ENCODE data around the gene BNC2. TPM values are rescaled to one million over a fixed set of nuclear protein-coding genes. Genes with fewer than 3 reads are reported as not detected.

The BNC2 gene
- total RNA-seq, 1 donor from 2014 or later, result 38.0 TPM

DNA sequence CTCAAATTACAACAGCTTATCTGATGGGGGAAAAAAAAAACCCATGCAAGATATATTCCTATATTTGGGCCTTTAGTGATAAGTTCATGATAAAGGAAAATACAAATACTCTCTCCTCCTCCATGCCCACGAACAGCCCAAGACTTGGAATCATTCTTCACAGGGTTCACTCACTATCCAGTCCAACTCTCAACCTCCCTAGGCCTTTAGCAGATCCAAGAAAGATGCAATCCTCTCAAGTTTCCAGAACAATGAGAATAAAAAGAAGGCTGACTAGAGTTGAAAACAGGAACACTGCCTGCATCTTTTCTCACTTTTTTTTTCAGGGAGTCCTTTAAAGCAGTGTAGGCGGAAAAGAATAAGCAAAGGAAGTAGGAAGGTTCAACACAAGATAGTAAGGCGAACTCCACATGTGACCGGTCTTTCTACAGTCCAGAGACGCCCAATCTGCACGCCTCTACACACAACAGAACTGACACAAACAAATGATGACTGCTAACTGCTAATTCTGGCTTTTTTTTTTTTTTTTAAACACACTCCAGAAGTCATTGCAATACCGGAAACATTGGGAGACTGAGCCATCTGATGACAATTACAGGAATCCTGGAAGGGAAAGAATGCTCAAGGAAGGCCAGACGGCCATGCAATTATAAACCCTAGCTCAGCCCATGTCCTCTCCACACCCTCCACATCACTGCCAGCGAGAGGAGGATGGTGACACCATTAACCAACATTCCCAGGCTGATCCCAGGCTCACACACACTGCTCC lies 75.4 kb downstream of the BNC2 start:
- H3K4me1 Mint-ChIP-seq (ENCODE audit: low read depth, unreplicated experiment), result peaks cover 16% of the 10 kb centered on the region
- H3K27ac ChIP-seq (ENCODE audit: low read depth, low read length), result no peak overlapping the region

DNA sequence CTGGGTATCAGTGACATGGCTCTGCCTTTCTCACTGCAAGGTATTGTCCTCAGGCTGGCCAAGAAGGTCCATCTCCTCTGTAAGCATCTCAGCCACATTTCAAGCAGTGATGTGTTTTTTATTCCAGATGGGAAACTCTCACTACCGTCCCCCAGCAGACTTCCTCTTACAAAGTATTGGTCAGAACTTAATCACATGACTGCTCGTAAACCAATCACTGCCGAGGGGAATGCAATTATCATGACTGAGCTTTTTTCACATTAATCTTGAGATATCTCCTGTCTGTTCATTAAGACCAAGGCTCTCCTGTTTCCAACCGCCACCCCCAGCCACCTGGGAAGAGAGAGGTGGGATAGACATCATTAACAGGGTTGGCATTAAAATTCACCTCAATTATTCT lies 76.4 kb downstream of the BNC2 start:
- peaks cover 52% of the 10 kb centered on the region for H3K79me2 ChIP-seq (ENCODE audit: insufficient read depth, low read length)
- Mint-ChIP-seq H3K27me3 (ENCODE audit: low read depth, unreplicated experiment) (no peaks in the 10 kb centered on the region), H3K4me1 (ENCODE audit: low read depth, unreplicated experiment) (peaks cover 16% of the 10 kb centered on the region), H3K4me3 (ENCODE audit: unreplicated experiment) (no peak overlapping the region), H3K9me3 (ENCODE audit: unreplicated experiment) (no peaks in the 10 kb centered on the region), H3K36me3 (ENCODE audit: low read depth, unreplicated experiment) (no peaks in the 10 kb centered on the region), H3K27ac (ENCODE audit: unreplicated experiment) (no peak overlapping the region)
- FAIRE-seq (no peak), DNase-seq (ENCODE audit: low read depth) (no peak)
- no peaks in the 10 kb centered on the region for H3K27me3 ChIP-seq (ENCODE audit: insufficient read depth, low read length)
- no peak overlapping the region for H2AFZ ChIP-seq (ENCODE audit: low read depth, low read length)
- no peak overlapping the region for H3K4me2 ChIP-seq (ENCODE audit: low read length)
- TF ChIP-seq EZH2 (IDR thresholded peaks at IDR 0.05; ENCODE audit: insufficient read depth, low read length), result no peak
- TF ChIP-seq, protein P1, sequence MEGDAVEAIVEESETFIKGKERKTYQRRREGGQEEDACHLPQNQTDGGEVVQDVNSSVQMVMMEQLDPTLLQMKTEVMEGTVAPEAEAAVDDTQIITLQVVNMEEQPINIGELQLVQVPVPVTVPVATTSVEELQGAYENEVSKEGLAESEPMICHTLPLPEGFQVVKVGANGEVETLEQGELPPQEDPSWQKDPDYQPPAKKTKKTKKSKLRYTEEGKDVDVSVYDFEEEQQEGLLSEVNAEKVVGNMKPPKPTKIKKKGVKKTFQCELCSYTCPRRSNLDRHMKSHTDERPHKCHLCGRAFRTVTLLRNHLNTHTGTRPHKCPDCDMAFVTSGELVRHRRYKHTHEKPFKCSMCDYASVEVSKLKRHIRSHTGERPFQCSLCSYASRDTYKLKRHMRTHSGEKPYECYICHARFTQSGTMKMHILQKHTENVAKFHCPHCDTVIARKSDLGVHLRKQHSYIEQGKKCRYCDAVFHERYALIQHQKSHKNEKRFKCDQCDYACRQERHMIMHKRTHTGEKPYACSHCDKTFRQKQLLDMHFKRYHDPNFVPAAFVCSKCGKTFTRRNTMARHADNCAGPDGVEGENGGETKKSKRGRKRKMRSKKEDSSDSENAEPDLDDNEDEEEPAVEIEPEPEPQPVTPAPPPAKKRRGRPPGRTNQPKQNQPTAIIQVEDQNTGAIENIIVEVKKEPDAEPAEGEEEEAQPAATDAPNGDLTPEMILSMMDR (IDR thresholded peaks at IDR 0.05; ENCODE audit: insufficient read depth, low read depth, low read length), result no peak
- no peaks in the 10 kb centered on the region for H3K36me3 ChIP-seq (ENCODE audit: insufficient read depth, low read length)
- H4K20me1 ChIP-seq (ENCODE audit: insufficient read depth, low read length), result peaks cover 36% of the 10 kb centered on the region
- no peak overlapping the region for H3K27ac ChIP-seq (ENCODE audit: low read depth, low read length)
- no peaks in the 10 kb centered on the region for H3K9me3 ChIP-seq (ENCODE audit: insufficient read depth, low read depth, low read length)
- no peak overlapping the region for H3K9ac ChIP-seq (ENCODE audit: low read length)
- H3K4me1 ChIP-seq (ENCODE audit: insufficient read depth, low read length), result no peaks in the 10 kb centered on the region
- no peak overlapping the region for H3K4me3 ChIP-seq (ENCODE audit: insufficient read depth, low read depth, low read length)

More for the DNA sequence above, 75.4 kb downstream of the BNC2 start:
- DNase-seq (ENCODE audit: low read depth) (peak; percentile 66), FAIRE-seq (peak; percentile 86)
- H3K36me3 ChIP-seq (ENCODE audit: insufficient read depth, low read length), result no peaks in the 10 kb centered on the region
- peak overlapping the region; percentile 28 for H3K4me2 ChIP-seq (ENCODE audit: low read length)
- no peak overlapping the region for H2AFZ ChIP-seq (ENCODE audit: low read depth, low read length)
- TF ChIP-seq, protein P1 (IDR thresholded peaks at IDR 0.05; ENCODE audit: insufficient read depth, low read depth, low read length), result no peak
- no peak for TF ChIP-seq EZH2 (IDR thresholded peaks at IDR 0.05; ENCODE audit: insufficient read depth, low read length)
- Mint-ChIP-seq H3K4me3 (ENCODE audit: unreplicated experiment) (no peak overlapping the region), H3K27me3 (ENCODE audit: low read depth, unreplicated experiment) (no peaks in the 10 kb centered on the region), H3K36me3 (ENCODE audit: low read depth, unreplicated experiment) (no peaks in the 10 kb centered on the region), H3K9me3 (ENCODE audit: unreplicated experiment) (no peaks in the 10 kb centered on the region), H3K27ac (ENCODE audit: unreplicated experiment) (no peak overlapping the region)
- peaks cover 45% of the 10 kb centered on the region for H3K79me2 ChIP-seq (ENCODE audit: insufficient read depth, low read length)
- H3K27me3 ChIP-seq (ENCODE audit: insufficient read depth, low read length), result no peaks in the 10 kb centered on the region
- no peaks in the 10 kb centered on the region for H3K9me3 ChIP-seq (ENCODE audit: insufficient read depth, low read depth, low read length)
- no peak overlapping the region for H3K4me3 ChIP-seq (ENCODE audit: insufficient read depth, low read depth, low read length)
- no peaks in the 10 kb centered on the region for H3K4me1 ChIP-seq (ENCODE audit: insufficient read depth, low read length)
- peaks cover 30% of the 10 kb centered on the region for H4K20me1 ChIP-seq (ENCODE audit: insufficient read depth, low read length)
- no peak overlapping the region for H3K9ac ChIP-seq (ENCODE audit: low read length)

DNA sequence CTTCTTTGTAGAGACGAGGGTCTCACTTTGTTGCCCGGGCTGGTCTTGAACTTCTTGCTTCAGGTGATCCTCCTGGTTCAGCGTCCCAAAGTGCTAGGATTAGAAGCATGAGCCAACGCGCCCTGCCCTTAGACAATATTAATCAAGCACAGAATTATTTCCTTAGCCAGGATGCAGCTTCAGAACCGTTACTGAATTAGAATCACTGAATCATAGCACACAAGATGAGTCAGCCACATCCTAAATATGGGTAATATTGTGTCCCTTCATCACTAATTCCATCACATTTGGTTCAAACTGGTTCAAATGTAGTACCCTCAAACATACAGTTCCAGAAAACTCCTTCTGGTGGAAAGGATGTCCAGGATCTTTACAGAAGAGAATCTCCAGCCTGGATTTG lies 82.7 kb downstream of the BNC2 start:
- H3K4me3 ChIP-seq (ENCODE audit: insufficient read depth, low read depth, low read length), result no peak overlapping the region
- no peak overlapping the region for H3K9ac ChIP-seq (ENCODE audit: low read length)
- H3K27me3 Mint-ChIP-seq (ENCODE audit: low read depth, unreplicated experiment), result no peaks in the 10 kb centered on the region
- peaks cover 14% of the 10 kb centered on the region for H3K4me1 Mint-ChIP-seq (ENCODE audit: low read depth, unreplicated experiment)
- no peaks in the 10 kb centered on the region for H3K27me3 ChIP-seq (ENCODE audit: insufficient read depth, low read length)
- H3K36me3 ChIP-seq (ENCODE audit: insufficient read depth, low read length), result no peaks in the 10 kb centered on the region
- no peak overlapping the region for H2AFZ ChIP-seq (ENCODE audit: low read depth, low read length)
- H3K27ac ChIP-seq (ENCODE audit: low read depth, low read length), result no peak overlapping the region
- TF ChIP-seq, protein P1 (IDR thresholded peaks at IDR 0.05; ENCODE audit: insufficient read depth, low read depth, low read length), result no peak
- TF ChIP-seq EZH2 (IDR thresholded peaks at IDR 0.05; ENCODE audit: insufficient read depth, low read length), result no peak
- H3K4me3 Mint-ChIP-seq (ENCODE audit: unreplicated experiment), result no peak overlapping the region
- H3K9me3 ChIP-seq (ENCODE audit: insufficient read depth, low read depth, low read length), result no peaks in the 10 kb centered on the region
- no peaks in the 10 kb centered on the region for H3K4me1 ChIP-seq (ENCODE audit: insufficient read depth, low read length)
- DNase-seq (ENCODE audit: low read depth), result peak; percentile 57
- no peak overlapping the region for H3K27ac Mint-ChIP-seq (ENCODE audit: unreplicated experiment)
- peaks cover 4% of the 10 kb centered on the region for H3K36me3 Mint-ChIP-seq (ENCODE audit: low read depth, unreplicated experiment)
- FAIRE-seq, result peak; percentile 41
- peaks cover 25% of the 10 kb centered on the region for H4K20me1 ChIP-seq (ENCODE audit: insufficient read depth, low read length)
- H3K9me3 Mint-ChIP-seq (ENCODE audit: unreplicated experiment), result no peaks in the 10 kb centered on the region
- H3K4me2 ChIP-seq (ENCODE audit: low read length), result no peak overlapping the region
- peaks cover 22% of the 10 kb centered on the region for H3K79me2 ChIP-seq (ENCODE audit: insufficient read depth, low read length)

All from astrocyte (in vitro differentiated cells and primary cell).